Activated B cell treated with CpG ODN at 0.5 μM for 24 hours (primary cell): ENCODE data around the gene FUZ. TPM values are rescaled to one million over a fixed set of nuclear protein-coding genes. Genes with fewer than 3 reads are reported as not detected.

ENCODE experiments used
- ATAC-seq: fragments of 200-7000 bp; cut with Tn5 transposase; one replicate; pipeline ENCODE4 v1.10.0; 2021; ENCODE audit warnings: low read depth, mild to moderate bottlenecking, moderate library complexity
- CTCF ChIA-PET: fragments of 350-600 bp; sonication (Branson Sonifier 250); formaldehyde crosslinking; loops from one replicate; lab custom pipeline; 2021; ENCODE audit warnings: antibody characterized with exemption; lab: Charles Lee
- POLR2A ChIA-PET: fragments of 350-600 bp; sonication (Branson Sonifier 250); formaldehyde crosslinking; loops from one replicate; lab custom pipeline; 2021; ENCODE audit warnings: antibody characterized with exemption; lab: Charles Lee
- DNase-seq: peaks from one replicate; pipeline ENCODE4 v3.0.0; 2022
- H3K27ac Mint-ChIP-seq: one replicate; pipeline ENCODE4 v1.8.0; 2020; ENCODE audit warnings: mixed read lengths
- H3K27me3 Mint-ChIP-seq: one replicate; pipeline ENCODE4 v1.8.0; 2021; ENCODE audit warnings: mixed read lengths
- H3K36me3 Mint-ChIP-seq: one replicate; pipeline ENCODE4 v1.8.0; 2021; ENCODE audit warnings: low read depth, mixed read lengths
- H3K4me1 Mint-ChIP-seq: one replicate; pipeline ENCODE4 v1.8.0; 2021; ENCODE audit warnings: mixed read lengths
- H3K4me3 Mint-ChIP-seq: one replicate; pipeline ENCODE4 v1.8.0; 2020; ENCODE audit warnings: mild to moderate bottlenecking, mixed read lengths
- H3K9me3 Mint-ChIP-seq: one replicate; pipeline ENCODE4 v1.8.0; 2020; ENCODE audit warnings: mixed read lengths
- intact Hi-C: fragments of 100-400 bp; cut with micrococcal nuclease; formaldehyde crosslinking; loops from one replicate; pipeline ENCODE4 v1.15.1; 2024
- total RNA-seq: library from RNA; stranded (reverse); gene quantifications from 2 replicates; pipeline ENCODE4 v1.2.3, GENCODE V29; 2022
- TF ChIP-seq, protein P1 (sequence below): fragments of 200-600 bp; IDR thresholded peaks from one replicate; pipeline ENCODE4 v1.8.0; 2022; ENCODE audit warnings: antibody characterized with exemption, mild to moderate bottlenecking

Gene FUZ
- total RNA-seq, 1 donor from 2014 or later = 12.0 TPM

DNA sequence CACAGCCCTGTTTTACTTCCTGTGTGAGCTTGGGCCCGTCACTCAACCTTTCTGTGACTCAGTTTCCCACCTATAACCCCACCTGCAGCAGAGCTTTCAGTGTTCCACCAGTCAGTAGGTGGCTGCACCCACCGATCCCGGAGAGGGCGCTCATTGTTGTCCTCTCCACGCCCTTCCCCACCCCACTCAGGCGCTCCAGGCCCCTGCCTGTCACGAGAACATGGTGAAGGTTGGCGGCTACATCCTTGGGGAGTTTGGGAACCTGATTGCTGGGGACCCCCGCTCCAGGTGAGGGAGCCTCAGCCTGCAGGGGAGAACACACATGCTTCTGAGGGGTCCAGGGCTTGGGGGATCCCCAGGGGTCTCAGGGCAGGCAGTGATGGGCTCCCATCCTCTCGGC lies 12.3 kb downstream of the FUZ start:
- peaks cover 79% of the 10 kb centered on the region for H3K36me3 Mint-ChIP-seq
- intact Hi-C loops = no loop called here
- no peaks in the 10 kb centered on the region for H3K27me3 Mint-ChIP-seq
- no peak overlapping the region for H3K27ac Mint-ChIP-seq
- no peaks in the 10 kb centered on the region for H3K4me1 Mint-ChIP-seq
- no peak overlapping the region for H3K4me3 Mint-ChIP-seq
- DNase-seq (no peak), ATAC-seq (no peak)
- ChIA-PET CTCF (no interaction called here), POLR2A (no interaction called here)
- TF ChIP-seq, protein P1, sequence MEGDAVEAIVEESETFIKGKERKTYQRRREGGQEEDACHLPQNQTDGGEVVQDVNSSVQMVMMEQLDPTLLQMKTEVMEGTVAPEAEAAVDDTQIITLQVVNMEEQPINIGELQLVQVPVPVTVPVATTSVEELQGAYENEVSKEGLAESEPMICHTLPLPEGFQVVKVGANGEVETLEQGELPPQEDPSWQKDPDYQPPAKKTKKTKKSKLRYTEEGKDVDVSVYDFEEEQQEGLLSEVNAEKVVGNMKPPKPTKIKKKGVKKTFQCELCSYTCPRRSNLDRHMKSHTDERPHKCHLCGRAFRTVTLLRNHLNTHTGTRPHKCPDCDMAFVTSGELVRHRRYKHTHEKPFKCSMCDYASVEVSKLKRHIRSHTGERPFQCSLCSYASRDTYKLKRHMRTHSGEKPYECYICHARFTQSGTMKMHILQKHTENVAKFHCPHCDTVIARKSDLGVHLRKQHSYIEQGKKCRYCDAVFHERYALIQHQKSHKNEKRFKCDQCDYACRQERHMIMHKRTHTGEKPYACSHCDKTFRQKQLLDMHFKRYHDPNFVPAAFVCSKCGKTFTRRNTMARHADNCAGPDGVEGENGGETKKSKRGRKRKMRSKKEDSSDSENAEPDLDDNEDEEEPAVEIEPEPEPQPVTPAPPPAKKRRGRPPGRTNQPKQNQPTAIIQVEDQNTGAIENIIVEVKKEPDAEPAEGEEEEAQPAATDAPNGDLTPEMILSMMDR = no peak
- H3K9me3 Mint-ChIP-seq = no peaks in the 10 kb centered on the region

DNA sequence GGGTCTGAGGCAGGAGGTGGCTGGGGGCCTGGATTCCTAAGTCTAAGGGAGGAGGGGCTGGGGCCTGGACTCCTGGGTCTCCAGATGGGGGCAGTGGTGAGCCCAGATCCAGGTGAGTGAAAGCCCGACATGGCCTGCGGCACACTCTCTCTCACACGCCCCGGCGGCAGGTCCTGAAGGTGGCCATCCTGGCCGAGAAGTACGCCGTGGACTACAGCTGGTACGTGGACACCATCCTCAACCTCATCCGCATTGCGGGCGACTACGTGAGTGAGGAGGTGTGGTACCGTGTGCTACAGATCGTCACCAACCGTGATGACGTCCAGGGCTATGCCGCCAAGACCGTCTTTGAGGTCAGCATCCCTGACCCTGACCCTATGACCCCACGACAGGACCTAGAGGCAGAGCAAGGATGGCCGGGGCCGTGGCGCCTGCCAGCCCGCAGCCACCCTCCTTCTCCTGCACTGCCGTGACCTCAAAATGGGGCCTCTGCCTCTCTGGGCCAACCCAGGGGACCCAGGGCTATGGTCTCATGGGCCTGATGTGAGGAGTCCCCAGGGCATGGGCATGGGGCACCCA lies 13.2 kb downstream of the FUZ start:
- no peak for ATAC-seq
- no peak for DNase-seq
- Mint-ChIP-seq H3K27ac (no peak overlapping the region), H3K9me3 (no peaks in the 10 kb centered on the region), H3K4me1 (no peaks in the 10 kb centered on the region), H3K4me3 (no peak overlapping the region), H3K27me3 (no peaks in the 10 kb centered on the region), H3K36me3 (peaks cover 85% of the 10 kb centered on the region)
- TF ChIP-seq, protein P1 = no peak
- intact Hi-C loops = no loop called here
- POLR2A ChIA-PET = no interaction called here
- CTCF ChIA-PET = no interaction called here

DNA sequence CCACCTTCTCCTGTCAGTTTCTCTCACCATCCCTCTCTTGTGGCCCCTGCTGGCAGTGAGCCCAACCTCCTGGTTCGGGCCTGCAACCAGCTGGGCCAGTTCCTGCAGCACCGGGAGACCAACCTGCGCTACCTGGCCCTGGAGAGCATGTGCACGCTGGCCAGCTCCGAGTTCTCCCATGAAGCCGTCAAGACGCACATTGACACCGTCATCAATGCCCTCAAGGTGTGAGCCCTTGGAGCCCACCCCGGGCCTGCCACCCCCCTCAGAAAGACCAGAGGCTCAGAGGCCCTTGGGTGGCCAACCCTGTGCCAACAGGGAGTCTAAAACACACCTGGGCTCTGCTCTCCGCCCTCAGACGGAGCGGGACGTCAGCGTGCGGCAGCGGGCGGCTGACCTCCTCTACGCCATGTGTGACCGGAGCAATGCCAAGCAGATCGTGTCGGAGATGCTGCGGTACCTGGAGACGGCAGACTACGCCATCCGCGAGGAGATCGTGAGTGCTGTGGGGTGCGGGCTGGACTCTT lies 13.8 kb downstream of the FUZ start:
- Mint-ChIP-seq H3K9me3 (no peaks in the 10 kb centered on the region), H3K27ac (no peak overlapping the region), H3K36me3 (peaks cover 87% of the 10 kb centered on the region), H3K4me1 (no peaks in the 10 kb centered on the region), H3K4me3 (no peak overlapping the region), H3K27me3 (no peaks in the 10 kb centered on the region)
- ChIA-PET CTCF (no interaction called here), POLR2A (no interaction called here)
- TF ChIP-seq, protein P1 = no peak
- intact Hi-C loops = no loop called here
- no peak for ATAC-seq
- no peak for DNase-seq

DNA sequence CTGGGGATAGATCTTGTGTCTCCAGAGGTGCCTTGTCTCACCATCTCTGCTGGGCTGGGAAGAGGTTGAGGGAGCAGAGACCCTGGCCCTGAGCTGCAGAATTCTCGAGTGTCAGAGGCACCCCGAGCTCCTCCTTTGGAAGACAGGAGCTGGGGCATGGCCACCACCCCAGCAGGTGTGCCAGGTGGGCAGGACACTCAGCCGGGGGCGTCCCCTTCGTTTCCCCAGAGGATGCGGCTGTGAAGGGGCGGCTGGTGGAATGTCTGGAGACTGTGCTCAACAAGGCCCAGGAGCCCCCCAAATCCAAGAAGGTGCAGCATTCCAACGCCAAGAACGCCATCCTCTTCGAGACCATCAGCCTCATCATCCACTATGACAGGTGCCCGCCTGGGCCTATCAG lies 14.5 kb downstream of the FUZ start:
- ATAC-seq = no peak
- H3K36me3 Mint-ChIP-seq = peaks cover 85% of the 10 kb centered on the region
- ChIA-PET CTCF (no interaction called here), POLR2A (interaction anchor here (0.5 kb wide), 1 partner anchor 67 kb away, joined by 3 read pairs; no protein-coding TSS in a partner anchor)
- TF ChIP-seq, protein P1 = no peak
- no peak overlapping the region for H3K4me3 Mint-ChIP-seq
- intact Hi-C loops = no loop called here
- H3K27me3 Mint-ChIP-seq = no peaks in the 10 kb centered on the region
- H3K9me3 Mint-ChIP-seq = no peaks in the 10 kb centered on the region
- H3K4me1 Mint-ChIP-seq = no peaks in the 10 kb centered on the region
- H3K27ac Mint-ChIP-seq = no peak overlapping the region
- no peak for DNase-seq

DNA sequence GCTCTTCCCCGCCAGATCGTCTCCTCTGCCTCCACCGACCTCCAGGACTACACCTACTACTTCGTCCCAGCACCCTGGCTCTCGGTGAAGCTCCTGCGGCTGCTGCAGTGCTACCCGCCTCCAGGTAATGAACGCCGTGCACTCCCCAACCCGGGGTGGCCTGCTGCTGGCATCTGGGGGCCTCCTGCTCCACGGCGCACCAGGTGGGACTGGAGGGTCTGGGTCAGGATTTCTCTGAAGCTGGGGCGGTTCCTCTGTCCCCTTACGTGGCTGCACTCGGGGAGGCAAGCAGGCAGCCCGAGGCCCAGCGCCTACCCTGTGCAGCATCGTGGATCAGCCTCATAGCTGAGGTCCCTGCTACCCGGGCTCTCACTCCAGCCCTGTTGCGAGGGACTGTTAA lies 17.5 kb downstream of the FUZ start:
- Mint-ChIP-seq H3K4me3 (no peak overlapping the region), H3K36me3 (peaks cover 82% of the 10 kb centered on the region), H3K9me3 (no peaks in the 10 kb centered on the region), H3K27ac (no peak overlapping the region), H3K27me3 (no peaks in the 10 kb centered on the region), H3K4me1 (no peaks in the 10 kb centered on the region)
- TF ChIP-seq, protein P1 = no peak
- CTCF ChIA-PET = no interaction called here
- intact Hi-C loops = no loop called here
- DNase-seq (no peak), ATAC-seq (no peak)
- POLR2A ChIA-PET = interaction anchor here (0.5 kb wide), 1 partner anchor 102 kb away, joined by 5 read pairs; no protein-coding TSS in a partner anchor
